GM20431 (cell line): ENCODE data around the gene GPR108.

Experiments
- in situ Hi-C: fragments of 300-500 bp; cut with MseI, MboI; formaldehyde crosslinking; loops from one replicate; pipeline ENCODE4 v1.15.0; 2020; ENCODE audit warnings: low sequenced_read_pairs; ENCODE audit not compliant: unreplicated experiment

Gene GPR108

DNA sequence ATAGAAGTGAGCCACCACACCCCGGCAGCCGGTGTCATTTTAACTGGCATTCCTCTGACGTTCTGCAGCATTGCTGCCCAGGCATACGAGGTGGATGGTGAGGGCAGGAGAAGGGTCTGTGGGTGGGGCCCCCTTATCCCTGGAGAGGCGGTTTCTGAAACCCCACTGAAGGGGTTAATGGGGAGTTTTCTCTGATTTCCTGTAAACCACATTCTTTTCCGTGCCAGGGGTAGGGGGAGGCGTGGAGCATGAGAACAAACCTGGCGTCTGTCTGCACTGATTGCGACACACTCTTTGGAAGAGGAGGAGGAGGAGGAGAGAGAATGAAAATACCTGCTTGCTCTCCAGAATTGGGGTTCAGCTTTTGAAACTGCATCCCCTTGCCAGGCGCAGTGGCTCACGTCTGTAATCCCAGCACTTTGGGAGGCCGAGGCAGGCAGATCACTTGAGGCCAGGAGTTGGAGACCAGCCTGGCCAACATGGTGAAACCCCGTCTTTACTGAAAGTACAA, 14.2 kb downstream of the GPR108 start:
- in situ Hi-C loops, result no loop called here

DNA sequence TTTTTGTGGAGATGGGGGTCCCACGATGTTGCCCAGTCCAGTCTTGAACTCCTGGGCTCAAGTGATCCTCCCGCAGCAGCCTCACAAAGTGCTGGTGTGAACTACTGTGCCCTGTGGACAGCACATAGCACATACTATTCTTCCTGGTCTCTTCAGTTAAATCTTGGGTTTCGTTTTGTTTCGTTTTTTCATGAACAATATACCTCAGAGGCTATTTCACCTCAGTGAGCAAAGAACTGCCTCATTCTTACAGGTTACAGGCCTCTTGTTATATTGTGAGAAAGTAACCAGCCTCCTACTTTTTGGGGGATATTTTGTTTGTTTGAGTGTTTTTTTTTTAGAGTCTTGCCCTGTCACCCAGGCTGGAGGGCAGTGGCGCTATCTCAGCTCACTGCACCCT, 15.6 kb downstream of the GPR108 start:
- in situ Hi-C loops, result no loop called here

DNA sequence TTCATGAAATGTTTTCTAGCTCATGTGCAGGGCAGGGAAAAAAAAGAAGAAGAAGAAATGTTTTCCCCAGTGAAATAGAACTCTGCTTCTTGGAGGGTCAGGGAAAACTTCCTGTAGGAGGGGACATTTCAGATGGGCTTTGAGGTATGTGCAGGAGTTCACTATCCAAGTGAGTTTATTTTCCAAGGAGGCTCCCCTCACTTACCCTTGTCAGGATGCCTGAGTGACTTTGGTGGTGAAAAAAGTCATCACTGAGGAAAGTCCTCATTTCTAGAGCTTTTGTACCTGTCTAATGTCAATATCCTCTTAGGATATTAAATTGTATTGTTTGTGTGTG, 16.3 kb downstream of the GPR108 start:
- in situ Hi-C loops, result no loop called here

DNA sequence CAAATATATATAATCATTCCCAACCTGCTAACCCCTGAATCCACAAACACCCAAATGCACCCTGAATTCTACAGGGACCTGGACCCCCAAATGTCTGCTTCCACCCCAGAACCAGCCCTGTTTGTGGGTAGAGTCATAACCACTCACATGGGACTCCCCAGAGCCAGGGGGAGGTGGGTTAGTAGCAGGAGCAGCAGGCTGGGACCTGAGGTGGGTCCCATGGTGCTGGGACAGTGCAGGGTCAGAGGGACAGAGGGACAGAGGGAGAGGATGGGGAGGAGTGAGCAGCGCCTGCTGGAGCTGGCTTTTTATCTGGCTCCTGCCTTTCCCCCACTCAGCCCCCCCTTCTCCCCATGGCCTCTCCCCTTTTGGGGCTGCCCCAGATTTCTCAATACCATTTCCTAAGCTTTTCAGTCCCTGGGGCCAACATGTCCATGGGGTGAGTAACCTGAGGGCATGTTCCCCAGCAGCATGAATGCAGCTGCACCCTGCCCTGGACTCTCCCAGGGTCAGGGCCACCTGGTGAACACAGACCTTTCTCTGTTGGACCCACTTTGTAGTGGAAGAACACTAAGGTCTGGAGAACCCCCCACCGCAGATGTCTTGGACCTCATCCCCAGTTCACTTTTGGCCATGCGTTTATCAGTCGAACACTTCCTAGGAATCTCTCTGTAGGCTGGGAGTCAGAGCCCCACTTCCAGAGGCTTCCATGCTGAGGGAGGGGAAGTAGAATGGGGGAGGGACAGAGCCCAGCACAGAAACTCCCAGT, 16.8 kb downstream of the GPR108 start, which contains the start of gene C3:
TSS of gene C3 (minus strand) at position 282 of the 769 bp plus-strand sequence. CDS start at position 221, 61 bp downstream.
- in situ Hi-C loops, result no loop called here

DNA sequence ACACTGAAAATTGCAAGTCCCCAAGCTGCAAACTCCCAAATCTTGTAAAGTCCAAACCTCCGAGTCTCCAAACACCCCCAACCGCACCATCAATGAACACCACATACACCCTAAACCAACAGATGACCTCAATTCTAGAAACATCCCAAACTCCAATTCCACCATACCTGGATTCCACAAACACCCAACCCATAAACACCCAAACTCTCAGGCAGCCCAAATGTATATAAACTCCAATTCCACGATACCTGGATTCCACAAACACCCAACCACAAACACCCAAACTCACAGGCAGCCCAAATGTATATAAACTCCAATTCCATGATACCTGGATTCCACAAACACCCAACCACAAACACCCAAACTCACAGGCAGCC, 17.4 kb downstream of the GPR108 start:
- in situ Hi-C loops, result no loop called here

DNA sequence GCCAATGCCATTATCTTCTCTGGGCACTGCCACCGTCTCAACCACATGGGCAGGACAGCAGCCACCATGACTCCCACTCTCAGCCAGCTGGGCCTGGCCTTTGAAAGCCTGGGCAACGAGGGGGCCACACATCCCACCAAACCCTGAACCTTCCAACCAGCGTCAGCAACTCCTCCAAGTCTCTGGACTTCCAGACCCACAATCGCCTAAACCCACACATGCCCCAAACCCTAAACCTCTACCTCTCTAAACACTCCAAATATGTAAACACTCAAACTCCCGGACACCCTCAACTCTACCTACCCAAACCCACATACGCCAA, 17.9 kb downstream of the GPR108 start:
- in situ Hi-C loops, result no loop called here

DNA sequence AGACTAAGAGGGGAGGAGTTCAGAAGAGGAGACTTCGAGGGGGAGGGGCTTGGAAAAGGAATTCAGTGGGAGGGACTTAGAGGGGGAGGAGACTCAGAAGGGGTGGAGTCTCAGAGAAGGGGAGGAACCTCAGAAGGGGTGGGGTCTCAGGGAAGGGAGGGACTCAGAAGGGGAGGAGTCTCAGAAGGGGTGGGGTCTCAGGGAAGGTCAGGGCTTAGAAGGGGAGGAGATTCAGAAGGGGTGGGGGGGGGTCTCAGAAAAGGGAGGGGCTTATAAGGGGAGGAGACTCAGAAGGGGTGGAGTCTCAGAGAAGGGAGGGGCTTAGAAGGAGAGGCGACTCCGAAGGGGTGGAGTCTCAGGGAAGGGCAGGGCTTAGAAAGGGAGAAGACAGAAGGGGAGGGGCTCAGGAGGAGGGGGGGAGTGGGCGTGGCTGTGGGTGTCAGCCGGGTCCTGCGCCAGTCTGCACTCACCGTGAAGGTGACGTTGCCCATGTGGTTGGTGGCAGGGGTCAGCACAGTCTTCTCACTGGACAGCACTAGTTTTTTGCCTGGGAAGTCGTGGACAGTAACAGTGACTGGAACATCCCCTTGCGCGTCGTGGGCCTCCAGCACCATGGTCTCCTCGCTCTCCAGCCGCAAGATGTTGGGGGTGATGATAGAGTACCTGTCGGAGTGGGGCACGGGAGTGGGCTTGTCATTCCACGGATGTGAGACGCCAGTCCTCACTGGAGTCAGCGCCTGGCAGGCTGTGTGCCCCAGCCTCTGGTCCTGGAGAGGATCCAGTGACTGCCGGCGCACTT, 18.4 kb downstream of the GPR108 start:
- in situ Hi-C loops, result no loop called here

DNA sequence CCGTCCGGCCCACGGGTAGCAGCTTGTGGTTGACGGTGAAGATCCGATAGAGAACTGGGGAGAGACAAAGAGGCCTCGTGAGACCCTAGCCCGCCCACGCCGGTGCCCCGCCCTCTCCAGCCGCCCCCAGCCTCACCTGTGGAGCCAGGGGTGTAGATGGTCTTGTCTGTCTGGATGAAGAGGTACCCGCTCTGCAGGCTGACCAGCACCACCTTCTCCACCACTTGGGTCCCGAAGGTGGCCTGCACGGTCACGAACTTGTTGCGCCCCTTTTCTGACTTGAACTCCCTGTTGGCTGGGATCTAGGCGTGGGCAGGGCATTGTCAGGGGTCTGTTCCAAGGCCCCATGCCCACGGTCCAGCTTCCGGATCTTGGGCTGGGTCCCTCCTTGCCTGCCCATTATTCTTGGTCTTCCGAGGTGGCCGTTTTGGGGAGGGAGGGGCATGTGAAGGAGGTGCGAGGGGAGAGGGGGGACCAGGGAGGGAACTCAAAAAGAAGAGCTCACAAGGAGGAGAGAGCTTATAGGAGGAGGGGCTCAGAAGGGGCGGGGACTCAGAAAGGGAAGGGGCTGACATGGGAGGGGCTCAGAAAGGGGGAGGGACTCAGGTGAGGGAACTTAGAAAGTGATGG, 19.2 kb downstream of the GPR108 start:
- in situ Hi-C loops, result no loop called here

DNA sequence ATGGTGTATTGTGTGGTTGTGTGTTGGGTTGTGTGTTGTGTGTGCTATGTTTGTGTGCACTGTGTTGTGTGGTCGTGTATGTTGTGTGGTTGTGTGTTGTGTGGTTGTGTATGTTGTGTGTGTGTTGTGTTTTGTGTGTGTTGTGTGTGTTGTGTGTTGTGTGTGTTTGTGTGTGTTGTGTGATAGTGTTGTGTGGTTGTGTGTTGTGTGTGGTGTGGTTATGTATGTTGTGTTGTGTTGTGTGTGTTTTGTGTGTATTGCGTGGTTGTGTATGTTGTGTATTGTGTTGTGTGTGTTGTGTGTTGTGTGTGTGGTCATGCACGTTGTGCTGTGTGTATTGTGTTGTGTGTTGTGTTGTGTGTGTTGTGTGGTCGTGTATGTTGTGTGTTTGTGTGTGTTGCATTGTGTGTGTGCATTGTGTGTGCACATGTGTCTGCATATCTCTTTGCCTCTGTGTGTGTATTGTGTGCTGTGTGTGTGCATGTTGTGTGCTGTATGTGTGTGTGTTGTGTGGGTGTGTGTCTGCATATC, 19.9 kb downstream of the GPR108 start:
- in situ Hi-C loops, result no loop called here

DNA sequence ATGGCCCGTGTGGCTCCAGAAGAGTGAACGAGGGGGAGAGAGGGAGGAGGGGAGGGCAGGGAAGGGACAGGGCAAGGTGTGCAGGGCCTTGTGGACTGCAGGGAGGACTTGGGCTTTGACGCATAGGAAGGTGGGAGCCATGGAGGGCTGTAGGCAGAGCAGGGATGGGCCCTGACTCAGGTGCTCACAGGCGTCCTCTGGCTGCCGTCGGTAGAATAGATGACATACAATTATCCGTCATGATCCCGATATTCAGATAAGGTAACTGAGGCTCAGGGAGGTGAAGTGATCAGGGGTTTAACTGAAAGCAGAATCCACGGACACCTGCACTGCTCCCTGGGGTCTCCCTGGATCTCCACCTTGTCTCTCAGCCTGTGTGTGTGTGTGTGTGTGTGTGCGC, 20.3 kb downstream of the GPR108 start:
- in situ Hi-C loops, result no loop called here

DNA sequence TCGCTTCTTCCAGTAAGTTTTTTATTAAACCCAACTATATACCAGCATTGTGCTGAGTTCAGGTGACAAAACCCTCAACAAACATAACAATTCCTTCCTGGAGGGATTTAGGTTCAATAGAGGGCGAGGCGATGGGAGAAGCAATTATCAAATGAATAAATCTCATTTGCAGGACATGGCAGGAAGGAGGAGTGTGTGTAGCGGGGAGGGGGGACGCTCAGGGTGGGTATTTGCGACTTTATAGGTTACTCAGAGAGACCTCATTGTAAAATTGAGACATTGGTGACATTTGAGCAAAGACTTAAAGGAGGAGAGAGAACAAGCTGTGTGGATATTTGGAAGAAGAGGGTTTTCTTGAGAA, 20.8 kb downstream of the GPR108 start:
- in situ Hi-C loops, result no loop called here

DNA sequence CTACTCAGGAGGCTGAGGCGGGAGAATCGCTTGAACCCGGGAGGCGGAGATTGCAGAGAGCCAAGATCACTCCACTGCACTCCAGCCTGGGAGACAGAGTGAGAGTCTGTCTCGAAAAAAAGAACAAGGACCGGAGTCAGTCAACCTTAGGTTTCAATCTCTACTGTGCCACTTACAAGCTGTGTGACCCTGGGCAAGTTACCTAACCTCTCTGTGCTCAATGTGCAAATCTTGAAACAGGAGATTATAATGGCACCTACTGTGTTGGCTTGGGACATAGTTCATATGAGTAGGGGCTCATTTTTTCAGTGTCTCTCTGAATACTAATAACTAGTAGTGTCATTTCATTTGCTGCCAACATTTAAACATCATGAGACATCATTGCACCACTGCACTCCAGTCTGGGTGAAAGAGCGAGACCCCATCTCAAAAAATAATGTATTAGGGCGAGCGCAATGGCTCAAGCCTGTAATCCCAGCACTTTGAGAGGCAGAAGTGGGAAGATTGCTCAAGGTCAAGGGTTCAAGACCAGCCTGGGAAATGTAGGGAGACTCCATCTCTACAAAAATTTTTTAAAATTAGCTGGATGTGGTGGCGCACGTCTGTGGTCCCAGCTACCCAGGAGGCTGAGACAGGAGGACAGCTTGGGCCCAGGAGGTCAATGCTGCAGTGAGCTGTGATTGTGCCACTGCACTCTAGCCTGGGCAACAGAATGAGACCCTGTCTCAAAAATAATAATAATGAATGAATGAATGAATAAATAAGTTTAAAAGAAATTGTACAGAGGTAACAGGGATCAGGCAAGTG, 22.4 kb downstream of the GPR108 start:
- in situ Hi-C loops, result no loop called here

DNA sequence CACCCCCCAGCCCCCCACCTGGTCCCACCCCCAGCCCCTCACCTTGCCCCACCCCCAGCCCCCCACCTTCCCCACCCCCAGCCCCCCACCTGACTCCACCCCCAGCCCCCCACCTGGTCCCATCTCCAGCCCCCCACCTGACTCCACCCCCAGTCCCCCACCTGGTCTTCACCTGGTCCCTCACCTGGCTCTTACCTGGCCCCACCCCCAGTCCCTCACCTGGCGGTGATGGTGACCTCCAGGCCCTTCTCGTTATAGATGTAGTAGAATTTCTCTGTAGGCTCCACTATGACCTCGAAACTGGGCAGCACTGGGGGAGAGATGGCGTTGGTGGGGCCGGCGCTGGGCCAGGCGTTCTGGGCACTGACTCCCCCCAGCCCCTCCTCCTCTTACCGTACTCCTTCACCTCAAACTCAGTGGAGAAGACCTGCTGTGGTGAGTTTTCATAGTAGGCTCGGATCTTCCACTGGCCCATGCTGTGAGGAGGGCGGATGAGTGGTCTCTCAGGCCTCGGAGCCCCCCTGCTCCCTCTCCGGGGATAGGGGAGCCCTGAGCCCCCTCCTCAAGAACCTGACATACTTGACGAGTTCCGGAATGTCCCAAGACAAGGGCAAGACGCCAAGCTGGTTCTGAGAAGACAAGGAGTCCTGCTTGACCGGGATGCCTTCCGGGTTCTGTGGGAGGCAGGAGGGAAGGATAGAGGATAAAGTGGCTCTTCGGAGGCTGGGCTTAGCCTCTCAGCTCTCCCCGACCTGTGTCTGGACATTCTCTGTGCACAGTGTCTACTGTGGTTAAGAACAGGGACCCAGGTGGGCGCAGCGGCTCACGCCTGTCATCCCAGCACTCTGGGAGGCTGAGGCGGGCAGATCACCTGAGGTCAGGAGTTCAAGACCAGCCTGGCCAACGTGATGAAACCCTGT, 23.3 kb downstream of the GPR108 start:
- in situ Hi-C loops, result no loop called here

DNA sequence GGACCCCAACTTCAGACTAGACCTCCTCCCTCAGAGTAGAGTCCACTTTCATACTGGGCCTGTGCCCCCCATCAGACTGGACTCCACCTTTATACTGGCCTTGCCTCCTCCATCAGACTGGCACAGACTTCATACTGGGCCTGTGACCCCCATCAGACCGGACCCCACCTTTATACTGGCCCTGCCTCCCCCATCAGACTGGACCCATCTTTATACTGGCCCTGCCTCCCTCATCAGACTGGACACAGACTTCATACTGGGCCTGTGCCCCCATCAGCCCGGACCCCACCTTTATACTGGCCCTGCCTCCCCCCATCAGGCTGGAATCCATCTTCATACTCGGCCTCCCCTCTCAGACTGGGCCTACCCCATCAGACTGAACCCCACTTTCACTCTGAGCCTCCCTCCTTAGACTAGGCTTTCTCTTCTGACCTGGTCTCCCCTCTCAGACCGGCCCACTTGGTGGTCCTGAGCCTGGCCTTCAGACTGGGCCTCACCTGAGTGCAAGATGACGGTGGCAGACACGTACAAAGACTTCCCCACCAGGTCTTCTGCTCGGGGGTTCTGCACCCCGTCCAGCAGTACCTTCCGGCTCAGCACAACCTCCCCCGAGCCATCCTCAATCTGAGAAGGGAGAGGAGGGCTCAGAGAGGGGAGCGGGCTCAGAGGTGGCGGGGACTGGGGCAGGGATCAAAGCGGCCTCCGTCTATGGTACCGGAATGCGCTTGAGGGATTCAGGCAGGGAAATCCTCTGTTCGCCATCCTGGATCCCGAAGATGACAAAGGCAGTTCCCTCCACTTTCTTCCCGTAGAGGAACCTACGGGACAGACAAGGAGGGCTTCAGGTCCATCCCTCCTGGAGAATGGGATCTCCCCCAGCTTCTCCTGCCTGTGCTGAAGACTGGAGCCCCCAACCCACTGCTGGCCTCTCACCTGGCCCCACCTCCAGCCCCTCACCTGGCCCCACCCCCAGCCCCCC, 24.4 kb downstream of the GPR108 start:
- in situ Hi-C loops, result no loop called here

DNA sequence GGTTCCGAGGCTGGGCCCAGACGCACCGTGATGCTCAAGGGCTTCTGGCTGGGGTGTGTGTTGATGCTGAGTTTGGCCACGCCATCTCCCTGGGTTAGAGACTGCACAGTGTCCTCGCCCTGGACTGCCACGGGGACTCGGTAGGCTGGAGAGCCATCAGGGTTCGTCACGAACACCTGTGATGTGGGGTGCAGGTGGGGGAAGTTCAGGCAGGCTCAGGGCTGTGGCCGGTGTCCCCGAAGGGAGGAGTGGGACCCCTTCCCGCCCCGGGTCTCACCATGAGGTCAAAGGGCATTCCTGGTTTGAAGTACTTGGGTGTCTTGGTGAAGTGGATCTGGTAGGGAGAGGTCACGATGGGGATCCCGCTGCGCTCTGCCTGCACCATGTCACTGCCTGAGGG, 25.1 kb downstream of the GPR108 start:
- in situ Hi-C loops, result no loop called here

DNA sequence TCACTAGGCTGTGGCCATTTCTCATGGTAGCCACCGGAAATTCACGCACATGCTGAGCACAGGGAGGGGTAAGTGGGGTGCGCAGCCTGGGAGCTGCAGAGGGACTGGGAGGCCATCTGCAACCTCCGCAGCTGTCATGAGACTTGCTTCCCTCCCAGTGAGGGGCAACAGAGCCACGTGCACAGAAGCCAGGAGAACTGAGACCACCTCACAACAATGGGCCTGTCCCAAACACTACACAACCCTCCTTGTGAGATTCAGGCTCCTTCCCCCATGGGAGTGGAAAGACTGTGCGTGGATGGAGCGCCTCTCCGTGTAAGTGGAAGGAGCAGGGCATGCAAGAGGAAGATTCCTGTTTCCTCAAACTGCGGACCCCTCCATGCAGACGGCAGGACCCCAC, 25.8 kb downstream of the GPR108 start:
- in situ Hi-C loops, result no loop called here

DNA sequence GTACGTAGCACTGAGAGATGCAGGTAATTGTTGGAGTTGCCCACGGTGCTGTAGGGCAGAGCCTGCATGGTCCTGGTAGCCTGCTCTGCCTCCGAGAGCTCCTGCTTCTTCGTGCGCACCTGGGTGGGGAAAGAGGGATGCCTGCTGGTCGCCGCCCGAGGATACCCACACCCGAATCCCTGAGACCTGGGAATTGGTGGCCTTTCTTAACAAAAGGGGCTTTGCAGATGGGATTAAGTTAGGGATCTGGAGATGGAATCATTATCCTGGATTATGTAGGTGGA, 26.4 kb downstream of the GPR108 start:
- in situ Hi-C loops, result no loop called here
